OCI-LY1 (cell line): Measurements from ENCODE around the gene PDGFA.

Experiments
- H2AFZ ChIP-seq: fragments of 200-600 bp; sonication (generic), shearing (Covaris generic); 2 replicates; pipeline ENCODE4 v1.6.0; 2014; ENCODE audit warnings: antibody characterized with exemption, mild to moderate bottlenecking, low read length
- H3F3A ChIP-seq: fragments of 200-600 bp; sonication (generic), shearing (Covaris generic); 2 replicates; pipeline ENCODE4 v1.6.0; 2014; ENCODE audit warnings: mild to moderate bottlenecking, antibody characterized with exemption, low read length, moderate library complexity; ENCODE audit not compliant: insufficient read depth
- H3K27ac ChIP-seq: fragments of 200-600 bp; sonication (generic); 2 replicates; pipeline ENCODE4 v1.5.1; 2014; ENCODE audit warnings: low read length, mixed run types, mild to moderate bottlenecking, low read depth; ENCODE audit not compliant: poor library complexity, severe bottlenecking
- H3K27me3 ChIP-seq: fragments of 200-600 bp; sonication (generic); 2 replicates; pipeline ENCODE4 v1.6.0; 2014; ENCODE audit warnings: antibody characterized with exemption, mild to moderate bottlenecking, low read length, moderate library complexity; ENCODE audit not compliant: insufficient read depth
- H3K36me3 ChIP-seq: fragments of 200-600 bp; sonication (generic); 2 replicates; pipeline ENCODE4 v1.6.1; 2014; ENCODE audit warnings: mild to moderate bottlenecking, antibody characterized with exemption, low read length, moderate library complexity, mixed read lengths; ENCODE audit not compliant: insufficient read depth
- H3K4me1 ChIP-seq: fragments of 200-600 bp; sonication (generic); 2 replicates; pipeline ENCODE4 v1.5.1; 2014; ENCODE audit warnings: mild to moderate bottlenecking, low read length, moderate library complexity; ENCODE audit not compliant: insufficient read depth, severe bottlenecking
- H3K4me2 ChIP-seq: fragments of 200-600 bp; sonication (generic), shearing (Covaris generic); 2 replicates; pipeline ENCODE4 v1.6.1; 2014; ENCODE audit warnings: low read length
- H3K4me3 ChIP-seq: fragments of 200-600 bp; sonication (generic); 2 replicates; pipeline ENCODE4 v1.5.1; 2014; ENCODE audit warnings: low read length, low read depth, mild to moderate bottlenecking, mixed read lengths; ENCODE audit not compliant: poor library complexity, severe bottlenecking
- H3K79me2 ChIP-seq: fragments of 200-600 bp; shearing (Covaris generic); 2 replicates; pipeline ENCODE4 v1.6.1; 2016; ENCODE audit warnings: mixed run types, low read length, mixed read lengths; ENCODE audit not compliant: insufficient read depth
- H3K9ac ChIP-seq: fragments of 200-600 bp; sonication (generic), shearing (Covaris generic); 2 replicates; pipeline ENCODE4 v1.6.1; 2014; ENCODE audit warnings: mild to moderate bottlenecking, low read length, mixed read lengths
- H3K9me2 ChIP-seq: fragments of 200-600 bp; sonication (generic), shearing (Covaris generic); 2 replicates; pipeline ENCODE4 v1.6.1; 2014; ENCODE audit warnings: low read depth, mild to moderate bottlenecking, low read length, mixed read lengths
- H3K9me3 ChIP-seq: fragments of 200-600 bp; shearing (Covaris generic); 2 replicates; pipeline ENCODE4 v1.6.1; 2014; ENCODE audit warnings: low read length, mixed read lengths
- H4K20me1 ChIP-seq: fragments of 200-600 bp; sonication (generic), shearing (Covaris generic); 2 replicates; pipeline ENCODE4 v1.6.0; 2016; ENCODE audit warnings: mild to moderate bottlenecking, low read length; ENCODE audit not compliant: insufficient read depth
- CTCF ChIP-seq: fragments of 200-600 bp; sonication (generic), shearing (Covaris generic); IDR thresholded peaks from 2 replicates; pipeline ENCODE4 v1.5.1; 2017; ENCODE audit warnings: mild to moderate bottlenecking, antibody characterized with exemption, low read length, moderate library complexity, mixed read lengths
- EZH2 ChIP-seq: fragments of 200-600 bp; sonication (generic), shearing (Covaris generic); IDR thresholded peaks from 2 replicates; pipeline ENCODE4 v1.8.0; 2017; ENCODE audit warnings: borderline replicate concordance, mixed run types, mild to moderate bottlenecking, antibody characterized with exemption, low read length, moderate library complexity, mixed read lengths

Gene PDGFA

GRCh38 chr7:560966-561630 is 41.5 kb upstream of the PDGFA start:
- Histone ChIP-seq H3K4me1 (no peaks in the 10 kb centered on the region), H3F3A (no peaks in the 10 kb centered on the region), H3K27me3 (no peaks in the 10 kb centered on the region), H3K79me2 (no peaks in the 10 kb centered on the region), H3K9me3 (no peaks in the 10 kb centered on the region), H3K36me3 (no peaks in the 10 kb centered on the region), H3K27ac (no peak overlapping the region), H3K4me3 (no peak overlapping the region), H4K20me1 (no peaks in the 10 kb centered on the region), H3K9me2 (no peaks in the 10 kb centered on the region), H2AFZ (no peak overlapping the region), H3K9ac (no peak overlapping the region), H3K4me2 (no peak overlapping the region)
- no peak for TF ChIP-seq CTCF
- no peak for TF ChIP-seq EZH2

GRCh38 chr7:559396-559705 is 39.7 kb upstream of the PDGFA start:
- Histone ChIP-seq H3K9me3 (no peaks in the 10 kb centered on the region), H3F3A (no peaks in the 10 kb centered on the region), H3K36me3 (no peaks in the 10 kb centered on the region), H3K27ac (no peak overlapping the region), H3K4me3 (no peak overlapping the region), H3K4me2 (no peak overlapping the region), H3K9ac (no peak overlapping the region), H2AFZ (no peak overlapping the region), H4K20me1 (no peaks in the 10 kb centered on the region), H3K27me3 (no peaks in the 10 kb centered on the region), H3K9me2 (no peaks in the 10 kb centered on the region), H3K79me2 (no peaks in the 10 kb centered on the region), H3K4me1 (no peaks in the 10 kb centered on the region)
- TF ChIP-seq EZH2: no peak
- no peak for TF ChIP-seq CTCF

GRCh38 chr7:557558-557881 is 37.9 kb upstream of the PDGFA start:
- Histone ChIP-seq H4K20me1 (no peaks in the 10 kb centered on the region), H3K4me1 (no peaks in the 10 kb centered on the region), H3K4me3 (no peak overlapping the region), H3K4me2 (no peak overlapping the region), H3K27ac (no peak overlapping the region), H3F3A (no peaks in the 10 kb centered on the region), H3K36me3 (no peaks in the 10 kb centered on the region), H3K79me2 (no peaks in the 10 kb centered on the region), H3K9ac (no peak overlapping the region), H3K9me3 (no peaks in the 10 kb centered on the region), H3K9me2 (no peaks in the 10 kb centered on the region), H3K27me3 (no peaks in the 10 kb centered on the region), H2AFZ (no peak overlapping the region)
- TF ChIP-seq CTCF: no peak
- no peak for TF ChIP-seq EZH2
